ENCODE results near the gene TXNDC15.

DNA sequence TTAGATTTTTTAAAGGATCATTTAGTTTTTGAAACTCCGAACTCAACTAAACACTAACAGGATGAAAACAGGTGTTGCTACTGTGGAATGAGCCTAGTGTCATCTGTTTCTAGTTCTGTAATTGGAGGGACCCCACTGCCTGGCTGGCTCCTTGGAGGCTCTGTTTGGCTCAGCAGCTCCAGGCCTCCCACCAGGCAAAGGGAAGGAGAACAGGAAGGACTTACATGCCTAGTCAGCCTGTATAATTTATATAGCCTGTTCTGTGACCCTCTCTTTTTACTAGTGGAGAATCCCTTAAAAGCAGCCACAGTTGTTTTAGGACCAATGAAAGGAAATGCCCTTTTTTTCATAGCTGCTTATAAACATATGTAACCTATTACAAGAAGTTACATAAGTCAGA, 49.5 kb upstream of the TXNDC15 start:
- TF ChIP-seq KDM4B (CRISPR knock-in tag; IDR thresholded peaks at IDR 0.05), result no peak
- TF ChIP-seq, protein P1, sequence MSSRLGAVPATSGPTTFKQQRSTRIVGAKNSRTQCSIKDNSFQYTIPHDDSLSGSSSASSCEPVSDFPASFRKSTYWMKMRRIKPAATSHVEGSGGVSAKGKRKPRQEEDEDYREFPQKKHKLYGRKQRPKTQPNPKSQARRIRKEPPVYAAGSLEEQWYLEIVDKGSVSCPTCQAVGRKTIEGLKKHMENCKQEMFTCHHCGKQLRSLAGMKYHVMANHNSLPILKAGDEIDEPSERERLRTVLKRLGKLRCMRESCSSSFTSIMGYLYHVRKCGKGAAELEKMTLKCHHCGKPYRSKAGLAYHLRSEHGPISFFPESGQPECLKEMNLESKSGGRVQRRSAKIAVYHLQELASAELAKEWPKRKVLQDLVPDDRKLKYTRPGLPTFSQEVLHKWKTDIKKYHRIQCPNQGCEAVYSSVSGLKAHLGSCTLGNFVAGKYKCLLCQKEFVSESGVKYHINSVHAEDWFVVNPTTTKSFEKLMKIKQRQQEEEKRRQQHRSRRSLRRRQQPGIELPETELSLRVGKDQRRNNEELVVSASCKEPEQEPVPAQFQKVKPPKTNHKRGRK (CRISPR knock-in tag; IDR thresholded peaks at IDR 0.05), result no peak
- TF ChIP-seq, protein P2, sequence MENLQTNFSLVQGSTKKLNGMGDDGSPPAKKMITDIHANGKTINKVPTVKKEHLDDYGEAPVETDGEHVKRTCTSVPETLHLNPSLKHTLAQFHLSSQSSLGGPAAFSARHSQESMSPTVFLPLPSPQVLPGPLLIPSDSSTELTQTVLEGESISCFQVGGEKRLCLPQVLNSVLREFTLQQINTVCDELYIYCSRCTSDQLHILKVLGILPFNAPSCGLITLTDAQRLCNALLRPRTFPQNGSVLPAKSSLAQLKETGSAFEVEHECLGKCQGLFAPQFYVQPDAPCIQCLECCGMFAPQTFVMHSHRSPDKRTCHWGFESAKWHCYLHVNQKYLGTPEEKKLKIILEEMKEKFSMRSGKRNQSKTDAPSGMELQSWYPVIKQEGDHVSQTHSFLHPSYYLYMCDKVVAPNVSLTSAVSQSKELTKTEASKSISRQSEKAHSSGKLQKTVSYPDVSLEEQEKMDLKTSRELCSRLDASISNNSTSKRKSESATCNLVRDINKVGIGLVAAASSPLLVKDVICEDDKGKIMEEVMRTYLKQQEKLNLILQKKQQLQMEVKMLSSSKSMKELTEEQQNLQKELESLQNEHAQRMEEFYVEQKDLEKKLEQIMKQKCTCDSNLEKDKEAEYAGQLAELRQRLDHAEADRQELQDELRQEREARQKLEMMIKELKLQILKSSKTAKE (CRISPR knock-in tag; IDR thresholded peaks at IDR 0.05; ENCODE audit: borderline replicate concordance), result no peak
- TF ChIP-seq ZNF431 (CRISPR knock-in tag; IDR thresholded peaks at IDR 0.05; ENCODE audit: borderline replicate concordance, low read depth), result no peak
- no peak for TF ChIP-seq ZNF274 (CRISPR knock-in tag; IDR thresholded peaks at IDR 0.05)
- TF ChIP-seq SPEN (CRISPR knock-in tag; IDR thresholded peaks at IDR 0.05; ENCODE audit: low read depth), result no peak
- TF ChIP-seq, protein P3, sequence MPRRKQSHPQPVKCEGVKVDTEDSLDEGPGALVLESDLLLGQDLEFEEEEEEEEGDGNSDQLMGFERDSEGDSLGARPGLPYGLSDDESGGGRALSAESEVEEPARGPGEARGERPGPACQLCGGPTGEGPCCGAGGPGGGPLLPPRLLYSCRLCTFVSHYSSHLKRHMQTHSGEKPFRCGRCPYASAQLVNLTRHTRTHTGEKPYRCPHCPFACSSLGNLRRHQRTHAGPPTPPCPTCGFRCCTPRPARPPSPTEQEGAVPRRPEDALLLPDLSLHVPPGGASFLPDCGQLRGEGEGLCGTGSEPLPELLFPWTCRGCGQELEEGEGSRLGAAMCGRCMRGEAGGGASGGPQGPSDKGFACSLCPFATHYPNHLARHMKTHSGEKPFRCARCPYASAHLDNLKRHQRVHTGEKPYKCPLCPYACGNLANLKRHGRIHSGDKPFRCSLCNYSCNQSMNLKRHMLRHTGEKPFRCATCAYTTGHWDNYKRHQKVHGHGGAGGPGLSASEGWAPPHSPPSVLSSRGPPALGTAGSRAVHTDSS (CRISPR knock-in tag; conservative IDR thresholded peaks at IDR 0.05), result no peak
- TF ChIP-seq, protein P4, sequence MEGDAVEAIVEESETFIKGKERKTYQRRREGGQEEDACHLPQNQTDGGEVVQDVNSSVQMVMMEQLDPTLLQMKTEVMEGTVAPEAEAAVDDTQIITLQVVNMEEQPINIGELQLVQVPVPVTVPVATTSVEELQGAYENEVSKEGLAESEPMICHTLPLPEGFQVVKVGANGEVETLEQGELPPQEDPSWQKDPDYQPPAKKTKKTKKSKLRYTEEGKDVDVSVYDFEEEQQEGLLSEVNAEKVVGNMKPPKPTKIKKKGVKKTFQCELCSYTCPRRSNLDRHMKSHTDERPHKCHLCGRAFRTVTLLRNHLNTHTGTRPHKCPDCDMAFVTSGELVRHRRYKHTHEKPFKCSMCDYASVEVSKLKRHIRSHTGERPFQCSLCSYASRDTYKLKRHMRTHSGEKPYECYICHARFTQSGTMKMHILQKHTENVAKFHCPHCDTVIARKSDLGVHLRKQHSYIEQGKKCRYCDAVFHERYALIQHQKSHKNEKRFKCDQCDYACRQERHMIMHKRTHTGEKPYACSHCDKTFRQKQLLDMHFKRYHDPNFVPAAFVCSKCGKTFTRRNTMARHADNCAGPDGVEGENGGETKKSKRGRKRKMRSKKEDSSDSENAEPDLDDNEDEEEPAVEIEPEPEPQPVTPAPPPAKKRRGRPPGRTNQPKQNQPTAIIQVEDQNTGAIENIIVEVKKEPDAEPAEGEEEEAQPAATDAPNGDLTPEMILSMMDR (CRISPR knock-in tag; IDR thresholded peaks at IDR 0.05), result no peak
- no peak for TF ChIP-seq ZNF766 (CRISPR knock-in tag; IDR thresholded peaks at IDR 0.05; ENCODE audit: borderline replicate concordance)
- TF ChIP-seq, protein P5, sequence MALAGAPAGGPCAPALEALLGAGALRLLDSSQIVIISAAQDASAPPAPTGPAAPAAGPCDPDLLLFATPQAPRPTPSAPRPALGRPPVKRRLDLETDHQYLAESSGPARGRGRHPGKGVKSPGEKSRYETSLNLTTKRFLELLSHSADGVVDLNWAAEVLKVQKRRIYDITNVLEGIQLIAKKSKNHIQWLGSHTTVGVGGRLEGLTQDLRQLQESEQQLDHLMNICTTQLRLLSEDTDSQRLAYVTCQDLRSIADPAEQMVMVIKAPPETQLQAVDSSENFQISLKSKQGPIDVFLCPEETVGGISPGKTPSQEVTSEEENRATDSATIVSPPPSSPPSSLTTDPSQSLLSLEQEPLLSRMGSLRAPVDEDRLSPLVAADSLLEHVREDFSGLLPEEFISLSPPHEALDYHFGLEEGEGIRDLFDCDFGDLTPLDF (CRISPR knock-in tag; IDR thresholded peaks at IDR 0.05), result no peak

Measured in HepG2 (cell line).